Parathyroid adenoma (tissue), 2 donors: ENCODE results near the gene SLC15A3.
A peak's percentile ranks its signal among the peaks of the same experiment; 100 is the strongest.

Source experiments
- H2AFZ ChIP-seq: fragments of 300-600 bp; sonication (generic); one replicate; pipeline ENCODE4 v1.7.0; 2017; ENCODE audit warnings: antibody characterized with exemption, mild to moderate bottlenecking
- H3K27ac ChIP-seq: fragments of 300-600 bp; sonication (generic); one replicate; pipeline ENCODE4 v1.7.0; 2017
- H3K27me3 ChIP-seq: fragments of 300-600 bp; sonication (generic); one replicate; pipeline ENCODE4 v1.7.0; 2017; ENCODE audit warnings: low read length; ENCODE audit not compliant: control insufficient read depth, insufficient read depth
- H3K36me3 ChIP-seq: fragments of 300-600 bp; sonication (generic); one replicate; pipeline ENCODE4 v1.7.0; 2017; ENCODE audit warnings: low read length; ENCODE audit not compliant: control insufficient read depth, insufficient read depth
- H3K4me1 ChIP-seq: fragments of 300-600 bp; sonication (generic); one replicate; pipeline ENCODE4 v1.7.0; 2017; ENCODE audit warnings: control low read depth
- H3K4me2 ChIP-seq: fragments of 300-600 bp; sonication (generic); one replicate; pipeline ENCODE4 v1.7.0; 2017; ENCODE audit warnings: low read length
- H3K4me3 ChIP-seq: fragments of 300-600 bp; sonication (generic); one replicate; pipeline ENCODE4 v1.7.0; 2017; ENCODE audit warnings: low read depth, low read length
- H3K79me2 ChIP-seq: fragments of 300-600 bp; sonication (generic); one replicate; pipeline ENCODE4 v1.7.0; 2017; ENCODE audit warnings: control low read depth
- H3K9ac ChIP-seq: fragments of 300-600 bp; sonication (generic); one replicate; pipeline ENCODE4 v1.7.0; 2017; ENCODE audit warnings: mild to moderate bottlenecking
- H3K9me3 ChIP-seq: fragments of 300-600 bp; sonication (generic); one replicate; pipeline ENCODE4 v1.7.0; 2017; ENCODE audit warnings: low read length; ENCODE audit not compliant: control insufficient read depth
- CTCF ChIP-seq: fragments of 300-600 bp; sonication (generic); IDR thresholded peaks from one replicate; pipeline ENCODE4 v1.7.0; 2017; ENCODE audit warnings: antibody characterized with exemption, mild to moderate bottlenecking
- donor health status: primary hyperparathyroidism.

The SLC15A3 gene

GRCh38 chr11:60914633-60915247 lies 37.2 kb downstream of the SLC15A3 start:
- no peaks in the 10 kb centered on the region for H3K27me3 ChIP-seq
- peaks cover 3% of the 10 kb centered on the region for H3K79me2 ChIP-seq
- peak overlapping the region; percentile 94 for H3K27ac ChIP-seq
- H3K4me1 ChIP-seq = peaks cover 13% of the 10 kb centered on the region
- H3K9ac ChIP-seq = no peak overlapping the region
- peak overlapping the region; percentile 73 for H3K4me3 ChIP-seq
- no peak for TF ChIP-seq CTCF
- peak overlapping the region; percentile 96 for H2AFZ ChIP-seq
- H3K9me3 ChIP-seq = no peaks in the 10 kb centered on the region
- H3K4me2 ChIP-seq = peak overlapping the region; percentile 83
- no peaks in the 10 kb centered on the region for H3K36me3 ChIP-seq

- H3K9ac ChIP-seq = peak within 1 kb of the TSS; percentile 28
- no peak for TF ChIP-seq CTCF
- H3K27ac ChIP-seq = peak within 1 kb of the TSS; percentile 94
- no peaks in the 10 kb centered on the region for H3K27me3 ChIP-seq
- H3K9me3 ChIP-seq = no peaks in the 10 kb centered on the region
- H3K4me1 ChIP-seq = peaks cover 13% of the 10 kb centered on the region
- no peaks in the 10 kb centered on the region for H3K36me3 ChIP-seq
- H3K4me3 ChIP-seq = peak within 1 kb of the TSS; percentile 73
- H2AFZ ChIP-seq = peak within 1 kb of the TSS; percentile 96
- peak within 1 kb of the TSS; percentile 83 for H3K4me2 ChIP-seq
- peaks cover 3% of the 10 kb centered on the region for H3K79me2 ChIP-seq
Measured at GRCh38 chr11:60913793-60914632, 38.0 kb downstream of the SLC15A3 start, which contains the start of gene TMEM109. Gene TMEM109 (plus strand): TSS chr11:60914158. CDS start chr11:60919694, 5,536 bp downstream.

- Histone ChIP-seq H3K36me3 (no peaks in the 10 kb centered on the region), H3K4me2 (peak overlapping the region; percentile 83), H3K9me3 (no peaks in the 10 kb centered on the region), H2AFZ (peak overlapping the region; percentile 96), H3K9ac (no peak overlapping the region), H3K27ac (peak overlapping the region; percentile 94), H3K4me3 (peak overlapping the region; percentile 73), H3K4me1 (peaks cover 13% of the 10 kb centered on the region), H3K79me2 (peaks cover 3% of the 10 kb centered on the region), H3K27me3 (no peaks in the 10 kb centered on the region)
- TF ChIP-seq CTCF = no peak
Measured at GRCh38 chr11:60912851-60913528, 39.0 kb downstream of the SLC15A3 start.

- peak overlapping the region; percentile 96 for H2AFZ ChIP-seq
- peaks cover 13% of the 10 kb centered on the region for H3K4me1 ChIP-seq
- H3K27ac ChIP-seq = peak overlapping the region; percentile 94
- H3K27me3 ChIP-seq = no peaks in the 10 kb centered on the region
- H3K4me2 ChIP-seq = no peak overlapping the region
- peaks cover 3% of the 10 kb centered on the region for H3K79me2 ChIP-seq
- no peak for TF ChIP-seq CTCF
- no peak overlapping the region for H3K9ac ChIP-seq
- H3K9me3 ChIP-seq = no peaks in the 10 kb centered on the region
- H3K36me3 ChIP-seq = no peaks in the 10 kb centered on the region
- no peak overlapping the region for H3K4me3 ChIP-seq
Measured at GRCh38 chr11:60912223-60912850, 39.6 kb downstream of the SLC15A3 start.
